HepG2 (cell line): Measurements from ENCODE around the gene CDH12.

Source experiments
- TARDBP ChIP-seq: sonication (generic); formaldehyde crosslinking; IDR thresholded peaks from 2 replicates; pipeline ENCODE4 v1.8.0; 2022; ENCODE audit warnings: mild to moderate bottlenecking, missing genetic modification reagents
- ZNF124 ChIP-seq: sonication (generic); formaldehyde crosslinking; IDR thresholded peaks from 2 replicates; pipeline ENCODE4 v1.4.0; 2020; ENCODE audit warnings: missing genetic modification reagents
- ZNF274 ChIP-seq: sonication (generic); formaldehyde crosslinking; IDR thresholded peaks from 2 replicates; pipeline ENCODE4 v1.5.1; 2020; ENCODE audit warnings: mild to moderate bottlenecking, missing genetic modification reagents
- TF ChIP-seq, protein P1 (sequence below): sonication (generic); formaldehyde crosslinking; IDR thresholded peaks from 2 replicates; pipeline ENCODE4 v1.8.0; 2022; ENCODE audit warnings: low read depth, missing genetic modification reagents
- TF ChIP-seq, protein P2 (sequence below): IDR thresholded peaks from 2 replicates; pipeline ENCODE4 v1.6.1; 2012; ENCODE audit warnings: low read length, improper control_type of control experiment
- TF ChIP-seq, protein P3 (sequence below): sonication (generic); formaldehyde crosslinking; IDR thresholded peaks from 2 replicates; pipeline ENCODE4 v1.5.0; 2020; ENCODE audit warnings: mild to moderate bottlenecking, missing genetic modification reagents, moderate library complexity

DNA sequence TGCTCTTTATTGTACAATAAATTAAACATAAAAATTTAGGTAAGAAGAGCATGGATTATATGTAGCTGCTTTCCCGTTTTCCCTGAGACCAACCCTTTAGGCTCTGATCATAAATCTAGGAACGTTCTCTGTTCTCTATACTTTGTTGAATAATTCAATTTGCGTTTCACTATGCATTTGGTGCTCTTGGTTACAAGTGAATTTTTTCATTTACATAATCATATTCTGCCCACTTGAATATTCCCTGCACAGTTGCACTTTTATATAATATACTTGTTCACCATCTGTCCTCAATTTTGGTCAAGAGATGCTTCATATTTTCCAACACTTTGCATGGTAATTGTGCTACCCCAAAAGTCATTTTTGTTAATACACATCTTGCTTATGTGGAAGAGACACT, 741.8 kb downstream of the CDH12 start:
- TF ChIP-seq, protein P1, sequence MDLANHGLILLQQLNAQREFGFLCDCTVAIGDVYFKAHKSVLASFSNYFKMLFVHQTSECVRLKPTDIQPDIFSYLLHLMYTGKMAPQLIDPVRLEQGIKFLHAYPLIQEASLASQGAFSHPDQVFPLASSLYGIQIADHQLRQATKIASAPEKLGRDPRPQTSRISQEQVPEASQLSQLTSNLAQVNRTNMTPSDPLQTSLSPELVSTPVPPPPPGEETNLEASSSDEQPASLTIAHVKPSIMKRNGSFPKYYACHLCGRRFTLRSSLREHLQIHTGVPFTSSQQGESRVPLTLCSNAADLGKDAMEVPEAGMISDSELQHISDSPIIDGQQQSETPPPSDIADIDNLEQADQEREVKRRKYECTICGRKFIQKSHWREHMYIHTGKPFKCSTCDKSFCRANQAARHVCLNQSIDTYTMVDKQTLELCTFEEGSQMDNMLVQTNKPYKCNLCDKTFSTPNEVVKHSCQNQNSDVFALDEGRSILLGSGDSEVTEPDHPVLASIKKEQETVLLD (CRISPR knock-in tag) = no peak
- TF ChIP-seq, protein P2, sequence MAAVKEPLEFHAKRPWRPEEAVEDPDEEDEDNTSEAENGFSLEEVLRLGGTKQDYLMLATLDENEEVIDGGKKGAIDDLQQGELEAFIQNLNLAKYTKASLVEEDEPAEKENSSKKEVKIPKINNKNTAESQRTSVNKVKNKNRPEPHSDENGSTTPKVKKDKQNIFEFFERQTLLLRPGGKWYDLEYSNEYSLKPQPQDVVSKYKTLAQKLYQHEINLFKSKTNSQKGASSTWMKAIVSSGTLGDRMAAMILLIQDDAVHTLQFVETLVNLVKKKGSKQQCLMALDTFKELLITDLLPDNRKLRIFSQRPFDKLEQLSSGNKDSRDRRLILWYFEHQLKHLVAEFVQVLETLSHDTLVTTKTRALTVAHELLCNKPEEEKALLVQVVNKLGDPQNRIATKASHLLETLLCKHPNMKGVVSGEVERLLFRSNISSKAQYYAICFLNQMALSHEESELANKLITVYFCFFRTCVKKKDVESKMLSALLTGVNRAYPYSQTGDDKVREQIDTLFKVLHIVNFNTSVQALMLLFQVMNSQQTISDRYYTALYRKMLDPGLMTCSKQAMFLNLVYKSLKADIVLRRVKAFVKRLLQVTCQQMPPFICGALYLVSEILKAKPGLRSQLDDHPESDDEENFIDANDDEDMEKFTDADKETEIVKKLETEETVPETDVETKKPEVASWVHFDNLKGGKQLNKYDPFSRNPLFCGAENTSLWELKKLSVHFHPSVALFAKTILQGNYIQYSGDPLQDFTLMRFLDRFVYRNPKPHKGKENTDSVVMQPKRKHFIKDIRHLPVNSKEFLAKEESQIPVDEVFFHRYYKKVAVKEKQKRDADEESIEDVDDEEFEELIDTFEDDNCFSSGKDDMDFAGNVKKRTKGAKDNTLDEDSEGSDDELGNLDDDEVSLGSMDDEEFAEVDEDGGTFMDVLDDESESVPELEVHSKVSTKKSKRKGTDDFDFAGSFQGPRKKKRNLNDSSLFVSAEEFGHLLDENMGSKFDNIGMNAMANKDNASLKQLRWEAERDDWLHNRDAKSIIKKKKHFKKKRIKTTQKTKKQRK = no peak
- TF ChIP-seq TARDBP (no peak), ZNF124 (CRISPR knock-in tag) (no peak), ZNF274 (CRISPR knock-in tag) (no peak)
- TF ChIP-seq, protein P3, sequence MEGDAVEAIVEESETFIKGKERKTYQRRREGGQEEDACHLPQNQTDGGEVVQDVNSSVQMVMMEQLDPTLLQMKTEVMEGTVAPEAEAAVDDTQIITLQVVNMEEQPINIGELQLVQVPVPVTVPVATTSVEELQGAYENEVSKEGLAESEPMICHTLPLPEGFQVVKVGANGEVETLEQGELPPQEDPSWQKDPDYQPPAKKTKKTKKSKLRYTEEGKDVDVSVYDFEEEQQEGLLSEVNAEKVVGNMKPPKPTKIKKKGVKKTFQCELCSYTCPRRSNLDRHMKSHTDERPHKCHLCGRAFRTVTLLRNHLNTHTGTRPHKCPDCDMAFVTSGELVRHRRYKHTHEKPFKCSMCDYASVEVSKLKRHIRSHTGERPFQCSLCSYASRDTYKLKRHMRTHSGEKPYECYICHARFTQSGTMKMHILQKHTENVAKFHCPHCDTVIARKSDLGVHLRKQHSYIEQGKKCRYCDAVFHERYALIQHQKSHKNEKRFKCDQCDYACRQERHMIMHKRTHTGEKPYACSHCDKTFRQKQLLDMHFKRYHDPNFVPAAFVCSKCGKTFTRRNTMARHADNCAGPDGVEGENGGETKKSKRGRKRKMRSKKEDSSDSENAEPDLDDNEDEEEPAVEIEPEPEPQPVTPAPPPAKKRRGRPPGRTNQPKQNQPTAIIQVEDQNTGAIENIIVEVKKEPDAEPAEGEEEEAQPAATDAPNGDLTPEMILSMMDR (CRISPR knock-in tag) = no peak
